Activated CD8-positive, alpha-beta T cell treated with anti-CD3 and anti-CD28 coated beads, Interleukin-2, amount 10 ng/mL, durations not matched to agents 7 days and 5 days (primary cell): Measurements from ENCODE around the gene DLX4. TPM values are rescaled to one million over a fixed set of nuclear protein-coding genes. Genes with fewer than 3 reads are reported as not detected.

Experiments used
- ATAC-seq: fragments of 150-1000 bp; cut with Tn5 transposase; one replicate; pipeline ENCODE4 v1.10.0; 2021; ENCODE audit warnings: moderate library complexity
- CTCF ChIA-PET: fragments of 350-600 bp; sonication (Branson Sonifier 250); formaldehyde crosslinking; loops from one replicate; lab custom pipeline; 2021; ENCODE audit warnings: antibody characterized with exemption; lab: Charles Lee
- POLR2A ChIA-PET: fragments of 350-600 bp; sonication (Branson Sonifier 250); formaldehyde crosslinking; loops from one replicate; lab custom pipeline; 2021; ENCODE audit warnings: antibody characterized with exemption; lab: Charles Lee
- DNase-seq: peaks from one replicate; pipeline ENCODE4 v3.0.0-alpha.2; 2020
- H3K27ac Mint-ChIP-seq: one replicate; pipeline ENCODE4 v1.8.0; 2021; ENCODE audit warnings: mild to moderate bottlenecking, mixed read lengths
- H3K27me3 Mint-ChIP-seq: one replicate; pipeline ENCODE4 v1.8.0; 2021; ENCODE audit warnings: low read depth, mixed read lengths
- H3K36me3 Mint-ChIP-seq: one replicate; pipeline ENCODE4 v1.8.0; 2021; ENCODE audit warnings: low read depth, mixed read lengths
- H3K4me1 Mint-ChIP-seq: one replicate; pipeline ENCODE4 v1.8.0; 2021; ENCODE audit warnings: low read depth, mixed read lengths
- H3K4me3 Mint-ChIP-seq: one replicate; pipeline ENCODE4 v1.8.0; 2021; ENCODE audit warnings: mild to moderate bottlenecking, mixed read lengths
- H3K9me3 Mint-ChIP-seq: one replicate; pipeline ENCODE4 v1.8.0; 2022; ENCODE audit warnings: mixed read lengths; ENCODE audit not compliant: insufficient read depth
- total RNA-seq, 2 experiments: library from RNA; stranded (reverse); gene quantifications; one replicate each; pipeline ENCODE4 v1.2.3, GENCODE V29; 2021

Gene DLX4
- total RNA-seq, 2 experiments from 2014 or later, result not detected

- ChIA-PET POLR2A (no interaction called here), CTCF (interaction anchor here (0.8 to 4.1 kb wide), 19 partner anchors 10 to 158 kb away, joined by 3 to 129 read pairs (median 5); partner anchors contain the start of gene DLX3)
- H3K27ac Mint-ChIP-seq, result no peak overlapping the region
- H3K36me3 Mint-ChIP-seq, result no peaks in the 10 kb centered on the region
- no peaks in the 10 kb centered on the region for H3K9me3 Mint-ChIP-seq
- peaks cover 29% of the 10 kb centered on the region for H3K27me3 Mint-ChIP-seq
- no peaks in the 10 kb centered on the region for H3K4me1 Mint-ChIP-seq
- no peak overlapping the region for H3K4me3 Mint-ChIP-seq
- ATAC-seq (no peak), DNase-seq (no peak)
Measured at GRCh38 chr17:49951362-49952082, 17.5 kb upstream of the DLX4 start.

- CTCF ChIA-PET, result interaction anchor here (0.6 to 4.1 kb wide), 43 partner anchors 8 to 250 kb away, joined by 3 to 129 read pairs (median 4); partner anchors contain the start of genes DLX3 and ITGA3
- H3K4me3 Mint-ChIP-seq, result no peak overlapping the region
- peaks cover 34% of the 10 kb centered on the region for H3K27me3 Mint-ChIP-seq
- POLR2A ChIA-PET, result no interaction called here
- DNase-seq (peak; percentile 89), ATAC-seq (peak; percentile 96)
- no peak overlapping the region for H3K27ac Mint-ChIP-seq
- no peaks in the 10 kb centered on the region for H3K4me1 Mint-ChIP-seq
- H3K36me3 Mint-ChIP-seq, result no peaks in the 10 kb centered on the region
- no peaks in the 10 kb centered on the region for H3K9me3 Mint-ChIP-seq
Measured at GRCh38 chr17:49952209-49952911, 16.6 kb upstream of the DLX4 start.

- H3K4me3 Mint-ChIP-seq, result no peak overlapping the region
- no peak overlapping the region for H3K27ac Mint-ChIP-seq
- ATAC-seq, result no peak
- DNase-seq, result no peak
- H3K9me3 Mint-ChIP-seq, result no peaks in the 10 kb centered on the region
- POLR2A ChIA-PET, result no interaction called here
- H3K4me1 Mint-ChIP-seq, result no peaks in the 10 kb centered on the region
- H3K36me3 Mint-ChIP-seq, result no peaks in the 10 kb centered on the region
- H3K27me3 Mint-ChIP-seq, result peaks cover 35% of the 10 kb centered on the region
- CTCF ChIA-PET, result interaction anchor here (0.7 to 4.1 kb wide), 40 partner anchors 8 to 250 kb away, joined by 3 to 129 read pairs (median 4); partner anchors contain the start of genes DLX3 and ITGA3
Measured at GRCh38 chr17:49952912-49953497, 16.0 kb upstream of the DLX4 start.

GRCh38 chr17:49955157-49955556, 13.8 kb upstream of the DLX4 start:
- no peaks in the 10 kb centered on the region for H3K9me3 Mint-ChIP-seq
- ATAC-seq, result no peak
- no peak for DNase-seq
- peaks cover 32% of the 10 kb centered on the region for H3K27me3 Mint-ChIP-seq
- H3K4me1 Mint-ChIP-seq, result no peaks in the 10 kb centered on the region
- ChIA-PET CTCF (interaction anchor here (3.9 kb wide), 1 partner anchor 42 kb away, joined by 43 read pairs; no protein-coding TSS in a partner anchor), POLR2A (no interaction called here)
- no peak overlapping the region for H3K27ac Mint-ChIP-seq
- H3K4me3 Mint-ChIP-seq, result no peak overlapping the region
- H3K36me3 Mint-ChIP-seq, result no peaks in the 10 kb centered on the region

- DNase-seq (no peak), ATAC-seq (no peak)
- Mint-ChIP-seq H3K27me3 (peaks cover 35% of the 10 kb centered on the region), H3K9me3 (no peaks in the 10 kb centered on the region), H3K4me3 (no peak overlapping the region), H3K27ac (no peak overlapping the region), H3K4me1 (no peaks in the 10 kb centered on the region), H3K36me3 (no peaks in the 10 kb centered on the region)
- CTCF ChIA-PET, result interaction anchor here (0.7 to 3.9 kb wide), 3 partner anchors 41 to 137 kb away, joined by 4 to 43 read pairs (median 4); no protein-coding TSS in a partner anchor
- POLR2A ChIA-PET, result interaction anchor here (0.6 kb wide), 1 partner anchor 49 kb away, joined by 3 read pairs; no protein-coding TSS in a partner anchor
Measured at GRCh38 chr17:49956780-49957179, 12.2 kb upstream of the DLX4 start.

- no peak for DNase-seq
- no peaks in the 10 kb centered on the region for H3K4me1 Mint-ChIP-seq
- ChIA-PET CTCF (interaction anchor here (1.3 to 3.9 kb wide), 2 partner anchors 40 to 137 kb away, joined by 3 to 43 read pairs; partner anchors contain the start of gene PDK2), POLR2A (no interaction called here)
- no peaks in the 10 kb centered on the region for H3K36me3 Mint-ChIP-seq
- H3K27ac Mint-ChIP-seq, result no peak overlapping the region
- no peaks in the 10 kb centered on the region for H3K9me3 Mint-ChIP-seq
- peaks cover 35% of the 10 kb centered on the region for H3K27me3 Mint-ChIP-seq
- H3K4me3 Mint-ChIP-seq, result no peak overlapping the region
- ATAC-seq, result no peak
Measured at GRCh38 chr17:49957350-49957749, 11.6 kb upstream of the DLX4 start.

- DNase-seq (no peak), ATAC-seq (no peak)
- Mint-ChIP-seq H3K36me3 (no peaks in the 10 kb centered on the region), H3K9me3 (no peaks in the 10 kb centered on the region), H3K4me3 (no peak overlapping the region), H3K4me1 (peaks cover 4% of the 10 kb centered on the region), H3K27ac (no peak overlapping the region), H3K27me3 (peaks cover 39% of the 10 kb centered on the region)
- CTCF ChIA-PET, result no interaction called here
- POLR2A ChIA-PET, result no interaction called here
Measured at GRCh38 chr17:49958723-49959122, 10.3 kb upstream of the DLX4 start.

- H3K27ac Mint-ChIP-seq, result no peak overlapping the region
- POLR2A ChIA-PET, result no interaction called here
- ATAC-seq (no peak), DNase-seq (no peak)
- no peaks in the 10 kb centered on the region for H3K9me3 Mint-ChIP-seq
- CTCF ChIA-PET, result interaction anchor here (1.0 kb wide), 1 partner anchor 39 kb away, joined by 3 read pairs; no protein-coding TSS in a partner anchor
- H3K36me3 Mint-ChIP-seq, result no peaks in the 10 kb centered on the region
- no peak overlapping the region for H3K4me3 Mint-ChIP-seq
- H3K4me1 Mint-ChIP-seq, result peaks cover 10% of the 10 kb centered on the region
- H3K27me3 Mint-ChIP-seq, result peaks cover 40% of the 10 kb centered on the region
Measured at GRCh38 chr17:49959183-49959935, 9.6 kb upstream of the DLX4 start.

- Mint-ChIP-seq H3K9me3 (no peaks in the 10 kb centered on the region), H3K4me1 (peaks cover 23% of the 10 kb centered on the region), H3K36me3 (peaks cover 1% of the 10 kb centered on the region), H3K27me3 (peaks cover 61% of the 10 kb centered on the region), H3K27ac (no peak overlapping the region), H3K4me3 (no peak overlapping the region)
- POLR2A ChIA-PET, result no interaction called here
- DNase-seq (no peak), ATAC-seq (no peak)
- CTCF ChIA-PET, result interaction anchor here (1.0 to 1.5 kb wide), 4 partner anchors 10 to 36 kb away, joined by 4 to 8 read pairs (median 5); no protein-coding TSS in a partner anchor
Measured at GRCh38 chr17:49962599-49963308, 6.2 kb upstream of the DLX4 start.

GRCh38 chr17:49963309-49963625, 5.7 kb upstream of the DLX4 start:
- DNase-seq (no peak), ATAC-seq (no peak)
- Mint-ChIP-seq H3K36me3 (peaks cover 1% of the 10 kb centered on the region), H3K9me3 (no peaks in the 10 kb centered on the region), H3K4me1 (peaks cover 26% of the 10 kb centered on the region), H3K27me3 (peaks cover 66% of the 10 kb centered on the region), H3K27ac (no peak overlapping the region), H3K4me3 (no peak overlapping the region)
- POLR2A ChIA-PET, result no interaction called here
- CTCF ChIA-PET, result interaction anchor here (1.3 to 1.5 kb wide), 3 partner anchors 11 to 35 kb away, joined by 4 to 8 read pairs (median 5); no protein-coding TSS in a partner anchor
